ENCODE measurements around the gene ZDHHC8.

DNA sequence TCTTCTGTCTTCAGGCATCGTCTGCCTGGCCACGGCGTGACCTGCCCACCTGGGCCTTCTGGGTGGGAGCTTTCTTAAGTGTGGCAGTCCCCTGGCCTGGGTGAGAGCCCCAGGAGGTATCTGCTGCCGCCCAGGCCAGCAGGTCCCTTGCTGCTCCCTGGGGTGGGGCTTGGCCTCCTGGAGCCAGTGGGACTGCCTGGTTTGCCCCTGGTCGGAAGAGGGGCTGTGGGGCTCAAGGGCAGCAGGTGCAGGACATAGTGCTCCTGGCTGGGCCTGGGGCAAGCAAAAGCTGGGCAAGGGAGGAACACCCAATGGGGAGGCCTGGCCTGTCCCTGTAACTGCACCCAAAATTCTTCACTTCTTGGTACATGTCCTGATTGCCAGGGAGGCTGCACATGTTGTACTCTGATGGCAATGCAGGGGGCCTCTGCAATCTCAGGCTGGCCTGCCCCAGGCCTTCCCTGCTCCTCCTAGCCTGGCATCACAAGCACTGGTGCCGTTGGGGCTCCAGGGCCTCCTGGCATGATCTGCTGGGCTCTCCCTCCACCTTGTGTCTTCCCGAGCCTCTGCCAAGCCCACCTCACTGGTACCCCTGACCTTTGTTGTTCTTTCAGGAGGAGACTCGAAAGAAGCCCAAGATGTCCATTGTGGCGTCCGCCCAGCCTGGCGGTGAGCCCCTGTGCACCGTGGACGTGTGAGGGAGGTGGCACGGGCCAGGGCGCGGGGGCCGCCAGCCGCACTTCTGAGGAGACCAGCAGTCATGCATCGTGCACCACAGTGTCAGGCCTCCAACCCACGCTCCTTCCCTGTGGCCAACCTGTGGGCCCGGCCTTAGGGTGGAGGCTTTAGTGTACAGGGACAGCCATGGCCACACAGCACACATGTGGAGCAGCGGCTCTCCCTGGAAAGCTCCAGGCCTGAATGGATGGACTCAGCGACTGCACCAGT, 21.9 kb upstream of the ZDHHC8 start:
- no peak for TF ChIP-seq EZH2 (IDR thresholded peaks at IDR 0.05; ENCODE audit: borderline replicate concordance, low read length)
- TF ChIP-seq, protein P1, sequence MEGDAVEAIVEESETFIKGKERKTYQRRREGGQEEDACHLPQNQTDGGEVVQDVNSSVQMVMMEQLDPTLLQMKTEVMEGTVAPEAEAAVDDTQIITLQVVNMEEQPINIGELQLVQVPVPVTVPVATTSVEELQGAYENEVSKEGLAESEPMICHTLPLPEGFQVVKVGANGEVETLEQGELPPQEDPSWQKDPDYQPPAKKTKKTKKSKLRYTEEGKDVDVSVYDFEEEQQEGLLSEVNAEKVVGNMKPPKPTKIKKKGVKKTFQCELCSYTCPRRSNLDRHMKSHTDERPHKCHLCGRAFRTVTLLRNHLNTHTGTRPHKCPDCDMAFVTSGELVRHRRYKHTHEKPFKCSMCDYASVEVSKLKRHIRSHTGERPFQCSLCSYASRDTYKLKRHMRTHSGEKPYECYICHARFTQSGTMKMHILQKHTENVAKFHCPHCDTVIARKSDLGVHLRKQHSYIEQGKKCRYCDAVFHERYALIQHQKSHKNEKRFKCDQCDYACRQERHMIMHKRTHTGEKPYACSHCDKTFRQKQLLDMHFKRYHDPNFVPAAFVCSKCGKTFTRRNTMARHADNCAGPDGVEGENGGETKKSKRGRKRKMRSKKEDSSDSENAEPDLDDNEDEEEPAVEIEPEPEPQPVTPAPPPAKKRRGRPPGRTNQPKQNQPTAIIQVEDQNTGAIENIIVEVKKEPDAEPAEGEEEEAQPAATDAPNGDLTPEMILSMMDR (conservative IDR thresholded peaks at IDR 0.05 in 1 of 2, IDR thresholded peaks at IDR 0.05 in 1 of 2; ENCODE audit: extremely low read depth in 1 of 2, insufficient read depth in 1 of 2, low read depth in 1 of 2, low read length in 2 of 2), result no peak
